Fibroblast of villous mesenchyme (primary cell): ENCODE data around the gene ASAP2. TPM values are rescaled to one million over a fixed set of nuclear protein-coding genes. Genes with fewer than 3 reads are reported as not detected.

Experiments used
- DNase-seq: peaks from one replicate; pipeline ENCODE4 v3.0.0-alpha.2; 2010; ENCODE audit warnings: low read depth
- H3K4me3 ChIP-seq: 2 replicates; pipeline ENCODE4 v1.5.1; 2011; ENCODE audit warnings: low read depth, mild to moderate bottlenecking, low read length
- CTCF ChIP-seq: IDR thresholded peaks from 2 replicates; pipeline ENCODE4 v1.5.1; 2012; ENCODE audit warnings: low read depth, mild to moderate bottlenecking, low read length; ENCODE audit not compliant: insufficient read depth
- total RNA-seq: library from RNA; depleted of rRNA; stranded (reverse); fragments of >200 nt; gene quantifications from 2 replicates; pipeline ENCODE4 v1.2.3, GENCODE V29; 2012

ASAP2 gene
- total RNA-seq, 1 donor, result 66.5 TPM

DNA sequence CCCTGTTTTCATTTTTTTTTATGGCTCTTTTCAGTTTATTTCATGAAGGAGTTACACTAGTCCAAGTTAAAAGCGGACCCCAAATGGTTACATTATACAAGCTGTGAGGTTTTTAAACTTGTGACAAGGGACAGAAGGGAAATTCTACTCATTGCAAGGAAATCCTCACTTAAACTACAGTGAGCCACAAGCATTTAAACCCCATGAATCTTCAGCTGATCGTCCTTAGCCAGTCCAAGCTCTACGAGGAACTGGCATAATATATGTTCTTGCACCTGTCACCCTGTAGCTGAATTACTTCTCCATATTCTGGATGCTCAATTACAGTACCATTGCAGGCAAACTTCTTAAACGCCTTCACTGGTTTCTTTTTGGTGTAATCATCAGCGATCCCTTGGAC is 64.5 kb downstream of the ASAP2 start:
- DNase-seq, result no peak
- no peak overlapping the region for H3K4me3 ChIP-seq
- TF ChIP-seq CTCF, result no peak

DNA sequence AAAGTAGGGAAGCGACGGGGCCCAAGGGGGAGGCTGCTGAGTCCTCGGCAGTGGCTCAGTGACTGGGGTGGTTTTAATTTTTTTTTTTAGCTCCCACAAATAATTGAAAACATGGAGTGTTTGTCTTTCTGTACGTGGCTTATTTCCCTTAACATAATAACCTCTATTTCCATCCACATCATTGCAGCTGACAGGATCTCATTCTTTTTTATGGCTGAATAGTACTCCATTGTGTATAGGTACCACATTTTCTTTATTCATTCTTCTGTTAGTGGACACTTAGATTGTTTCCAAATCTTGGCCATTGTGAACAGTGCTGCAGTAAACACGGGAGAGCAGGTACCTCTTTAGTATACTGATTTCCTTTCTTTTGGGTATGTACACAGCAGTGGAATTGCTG is 65.1 kb downstream of the ASAP2 start:
- no peak for TF ChIP-seq CTCF
- H3K4me3 ChIP-seq, result no peak overlapping the region
- DNase-seq, result no peak

DNA sequence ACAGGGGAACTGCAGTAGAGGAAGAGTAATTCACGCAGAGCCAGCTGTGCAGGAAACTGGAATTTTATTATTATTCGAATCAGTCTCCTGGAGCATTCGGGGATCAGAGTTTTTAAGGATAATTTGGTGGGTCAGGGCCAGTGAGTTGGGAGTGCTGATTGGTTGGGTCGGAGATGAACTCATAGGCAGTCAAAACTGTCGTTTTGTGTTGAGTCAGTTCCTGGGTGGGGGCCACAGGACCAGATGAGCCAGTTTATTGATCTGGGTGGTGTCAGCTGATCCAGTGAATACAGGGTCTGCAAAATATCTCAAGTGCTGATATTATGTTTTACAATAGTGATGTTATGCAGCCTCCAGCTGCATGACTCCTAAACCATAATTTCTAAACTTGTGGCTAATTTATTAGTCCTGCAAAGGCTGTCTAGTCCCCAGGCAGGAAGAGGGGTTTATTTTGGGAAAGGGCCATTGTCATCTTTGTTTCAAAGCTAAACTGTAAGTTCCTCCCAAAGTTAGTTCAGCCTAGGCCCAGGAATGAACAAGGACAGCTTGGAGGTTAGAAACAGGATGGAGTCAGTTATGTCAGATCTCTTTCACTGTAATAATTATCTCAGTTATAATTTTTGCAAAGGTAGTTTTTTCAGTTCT is 67.0 kb downstream of the ASAP2 start:
- no peak overlapping the region for H3K4me3 ChIP-seq
- no peak for TF ChIP-seq CTCF
- DNase-seq, result peak; percentile 48

- no peak overlapping the region for H3K4me3 ChIP-seq
- no peak for DNase-seq
- no peak for TF ChIP-seq CTCF
These were observed 68.2 kb downstream of the ASAP2 start for GRCh38 chr2:9274701-9275343.

GRCh38 chr2:9275399-9275798 is 68.8 kb downstream of the ASAP2 start:
- DNase-seq, result no peak
- no peak overlapping the region for H3K4me3 ChIP-seq
- no peak for TF ChIP-seq CTCF

DNA sequence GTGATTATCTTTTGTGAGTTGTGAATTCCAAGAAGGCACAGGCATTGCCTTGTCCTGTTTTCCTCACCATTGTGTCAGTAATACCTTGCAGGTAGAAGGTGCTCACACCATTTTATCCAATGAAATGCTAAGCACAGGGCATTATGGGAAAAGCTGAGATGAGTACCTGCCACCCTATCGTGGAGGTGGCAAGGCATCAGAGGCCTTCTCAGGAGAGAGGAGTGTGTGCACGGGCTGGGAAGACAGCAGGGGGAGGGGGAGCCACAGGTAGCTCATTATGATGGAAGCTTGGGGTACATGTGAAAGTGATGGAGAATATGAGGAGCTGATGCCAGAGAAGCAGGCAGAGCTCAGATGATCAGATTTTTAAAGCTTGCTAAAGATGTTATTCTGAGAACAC is 69.5 kb downstream of the ASAP2 start:
- no peak overlapping the region for H3K4me3 ChIP-seq
- no peak for DNase-seq
- TF ChIP-seq CTCF, result no peak
